Right lobe of liver (tissue), 6 donors: ENCODE data around the gene ATOH8. TPM values are rescaled to one million over a fixed set of nuclear protein-coding genes. Genes with fewer than 3 reads are reported as not detected.

Source experiments
- ATAC-seq, 4 donors: fragments of 200-7000 bp; cut with Tn5 transposase; one replicate each; pipeline ENCODE4 v1.9.1; 2020; ENCODE audit warnings: mild to moderate bottlenecking in 4 of 4, moderate library complexity in 4 of 4
- DNase-seq, 3 donors: peaks; one replicate each; pipeline ENCODE4 v3.0.0-alpha.2; 2020
- H3K27ac ChIP-seq, 3 donors: fragments of 200-600 bp; one replicate each; pipeline ENCODE4 v1.8.0; 2022
- H3K27me3 ChIP-seq, 2 donors: fragments of 200-600 bp; one replicate each; pipeline ENCODE4 v1.8.0; 2022
- H3K36me3 ChIP-seq, 4 donors: fragments of 200-600 bp; sonication (generic) in 1 of 4; one replicate each; pipeline versions ENCODE4 v1.5.1 to v1.8.0; 2017 to 2022; ENCODE audit warnings: control low read depth in 1 of 4
- H3K4me1 ChIP-seq, 4 donors: fragments of 200-600 bp; sonication (generic) in 1 of 4; one replicate each; pipeline versions ENCODE4 v1.5.1 to v1.8.0; 2017 to 2022; ENCODE audit warnings: control low read depth in 1 of 4
- H3K4me3 ChIP-seq, 3 donors: fragments of 200-600 bp; one replicate each; pipeline ENCODE4 v1.8.0; 2022
- H3K9me3 ChIP-seq, 4 donors: fragments of 200-600 bp; sonication (generic) in 1 of 4; one replicate each; pipeline versions ENCODE4 v1.5.1 to v1.8.0; 2017 to 2022; ENCODE audit warnings: control low read depth in 1 of 4
- CTCF ChIP-seq, 4 donors: fragments of 200-600 bp in 3 of 4; fragments of 450-650 bp in 1 of 4; IDR thresholded peaks; one replicate each; pipeline versions ENCODE4 v1.5.1 to v1.8.0; 2016 to 2022; ENCODE audit warnings: antibody characterized with exemption in 4 of 4, mild to moderate bottlenecking in 2 of 4
- POLR2A ChIP-seq: fragments of 450-650 bp; IDR thresholded peaks from one replicate; pipeline ENCODE4 v1.6.1; 2017; ENCODE audit warnings: antibody characterized with exemption, mild to moderate bottlenecking
- WGBS: methylation state at CpG from one replicate; pipeline ENCODE4 v1.1.6; 2018; ENCODE audit warnings: low coverage, low lambda C conversion rate; ENCODE audit not compliant: insufficient coverage; ENCODE audit errors: missing lambda C conversion rate; 5-methylcytosine and 5-hydroxymethylcytosine counted together
- intact Hi-C, 2 donors: fragments of 100-400 bp; cut with DNase I; formaldehyde crosslinking; loops; one replicate each; pipeline versions ENCODE4 v1.11.2 to v1.14.1; 2022
- total RNA-seq, 6 experiments: library from RNA; depleted of rRNA in 2 of 6; stranded (reverse); fragments of >200 nt in 2 of 6; fragmentation: NEBNext Ultra II Directional in 3 of 6; extraction: Animal tissue kit (Norgen Biotek cat#: 25700) in 3 of 6; gene quantifications; one replicate each; pipeline versions ENCODE4 v1.1.0 to v1.2.4, GENCODE V29; 2016 to 2023
- donor health status: DM: no; HTN: yes; CAD: no.
- donor health status: DM: no; HTN: no; CAD: no.
- donor health status: DM: no; HTN: no; CAD: no.
- donor health status: DM: no; HTN: yes; CAD: no.
- donor health status: DM: no; HTN: yes; CAD: no.

The ATOH8 gene
- total RNA-seq, 6 experiments from 2014 or later = 5.3 to 78.0 (median 46.2) TPM

GRCh38 chr2:85750587-85751575, 2.9 kb upstream of the ATOH8 start:
- H3K4me1 ChIP-seq = peaks cover 0 to 16% (median 0%) of the 10 kb centered on the region in 4 donors
- DNase-seq (peak; percentile 76 to 83 (median 79)), ATAC-seq (peak; percentile 70 to 77 (median 75))
- intact Hi-C loops = no loop called here
- 30% methylated on average over 7 of the region's 15 CpGs for WGBS
- TF ChIP-seq POLR2A (no peak), CTCF (IDR thresholded peaks at IDR 0.05) (peak; percentile 80 to 89 (median 84))
- no peaks in the 10 kb centered on the region for H3K9me3 ChIP-seq
- no peaks in the 10 kb centered on the region for H3K36me3 ChIP-seq
- H3K27me3 ChIP-seq = no peaks in the 10 kb centered on the region
- H3K4me3 ChIP-seq = no peak overlapping the region
- H3K27ac ChIP-seq = no peak overlapping the region

DNA sequence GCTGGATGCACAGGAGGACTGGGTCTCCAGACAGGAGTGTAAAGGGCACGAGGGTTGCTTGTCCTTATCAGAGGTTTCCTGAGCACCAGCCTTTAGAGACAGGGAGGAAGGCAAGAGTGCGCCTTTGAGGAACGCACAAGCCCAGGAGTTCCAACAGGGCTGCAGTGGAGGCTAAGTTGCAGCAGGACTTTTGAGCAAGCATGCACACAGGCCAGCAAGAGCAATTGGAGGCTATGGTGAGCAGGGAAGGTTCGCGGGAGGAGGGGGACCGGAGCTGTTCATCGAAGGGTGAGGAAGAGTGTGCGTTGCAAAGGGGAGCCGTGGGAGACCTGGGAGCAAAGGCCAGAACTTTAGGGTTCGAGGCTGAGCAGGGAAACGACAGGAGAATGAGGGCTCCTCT, 2.2 kb upstream of the ATOH8 start:
- H3K27ac ChIP-seq = no peak overlapping the region
- intact Hi-C loops = no loop called here
- 48% methylated on average over 9 of the region's 11 CpGs for WGBS
- H3K4me3 ChIP-seq = no peak overlapping the region
- no peaks in the 10 kb centered on the region for H3K9me3 ChIP-seq
- TF ChIP-seq POLR2A = no peak
- TF ChIP-seq CTCF (IDR thresholded peaks at IDR 0.05) = no peak
- peaks cover 0 to 22% (median under 1%) of the 10 kb centered on the region in 4 donors for H3K4me1 ChIP-seq
- no peaks in the 10 kb centered on the region for H3K27me3 ChIP-seq
- peak in 1 of 3 donors; percentile 35 for DNase-seq
- ATAC-seq = no peak
- no peaks in the 10 kb centered on the region for H3K36me3 ChIP-seq

GRCh38 chr2:85753035-85753524, 711 bp upstream of the ATOH8 start:
- H3K36me3 ChIP-seq = no peaks in the 10 kb centered on the region
- peaks cover 0 to 31% (median 7%) of the 10 kb centered on the region in 4 donors for H3K4me1 ChIP-seq
- no peak for ATAC-seq
- intact Hi-C loops = no loop called here
- peak overlapping the region in 1 of 3 donors; percentile 81 for H3K27ac ChIP-seq
- no peaks in the 10 kb centered on the region for H3K27me3 ChIP-seq
- DNase-seq = no peak
- no peak for TF ChIP-seq CTCF (IDR thresholded peaks at IDR 0.05)
- TF ChIP-seq POLR2A = no peak
- 38% methylated on average over 20 of the region's 29 CpGs for WGBS
- H3K4me3 ChIP-seq = peak overlapping the region; percentile 67 to 77 (median 72)
- no peaks in the 10 kb centered on the region for H3K9me3 ChIP-seq

DNA sequence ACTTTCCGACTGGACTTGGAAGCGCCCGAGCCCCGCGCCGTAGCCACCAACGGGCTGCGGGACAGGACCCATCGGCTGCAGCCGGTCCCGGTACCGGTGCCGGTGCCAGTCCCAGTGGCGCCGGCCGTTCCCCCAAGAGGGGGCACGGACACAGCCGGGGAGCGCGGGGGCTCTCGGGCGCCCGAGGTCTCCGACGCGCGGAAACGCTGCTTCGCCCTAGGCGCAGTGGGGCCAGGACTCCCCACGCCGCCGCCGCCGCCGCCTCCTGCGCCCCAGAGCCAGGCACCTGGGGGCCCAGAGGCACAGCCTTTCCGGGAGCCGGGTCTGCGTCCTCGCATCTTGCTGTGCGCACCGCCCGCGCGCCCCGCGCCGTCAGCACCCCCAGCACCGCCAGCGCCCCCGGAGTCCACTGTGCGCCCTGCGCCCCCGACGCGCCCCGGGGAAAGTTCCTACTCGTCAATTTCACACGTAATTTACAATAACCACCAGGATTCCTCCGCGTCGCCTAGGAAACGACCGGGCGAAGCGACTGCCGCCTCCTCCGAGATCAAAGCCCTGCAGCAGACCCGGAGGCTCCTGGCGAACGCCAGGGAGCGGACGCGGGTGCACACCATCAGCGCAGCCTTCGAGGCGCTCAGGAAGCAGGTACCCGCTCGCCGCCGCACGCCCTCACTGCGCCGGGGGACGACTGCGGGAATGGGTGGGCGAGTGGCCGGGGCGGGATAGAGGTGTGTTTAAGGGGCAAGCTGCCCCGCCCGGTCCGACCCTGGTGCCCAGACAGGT, 713 bp downstream of the ATOH8 start:
- H3K4me1 ChIP-seq = peaks cover 0 to 39% (median 13%) of the 10 kb centered on the region in 4 donors
- DNase-seq (peak in 2 of 3 donors; percentile 48 to 71), ATAC-seq (peak in 3 of 4 donors; percentile 5 to 35 (median 29))
- peak overlapping the region; percentile 20 to 81 (median 51) for H3K27ac ChIP-seq
- H3K9me3 ChIP-seq = no peaks in the 10 kb centered on the region
- TF ChIP-seq POLR2A = no peak
- TF ChIP-seq CTCF (IDR thresholded peaks at IDR 0.05) = peak in 2 of 4 donors; percentile 12
- H3K27me3 ChIP-seq = no peaks in the 10 kb centered on the region
- 0% methylated on average over 26 of the region's 93 CpGs for WGBS
- intact Hi-C loops = no loop called here
- H3K4me3 ChIP-seq = peak overlapping the region; percentile 67 to 77 (median 72)
- H3K36me3 ChIP-seq = no peaks in the 10 kb centered on the region
